Adrenal gland (tissue), 12 donors: ENCODE data around the gene NCOA4. TPM values are rescaled to one million over a fixed set of nuclear protein-coding genes. Genes with fewer than 3 reads are reported as not detected.
"Not testable (repeated sequence)": the region's sequence is repeated elsewhere in the genome, so short reads cannot be mapped to it uniquely, and the experiment has no call there.

Experiments
- DNase-seq, 7 donors: peaks; one replicate each; pipeline ENCODE4 v3.0.0-alpha.2; 2019 to 2020
- H3K27ac ChIP-seq, 5 donors: fragments of 200-600 bp; sonication (generic) in 4 of 5; 1 replicate in 3 of 5; 2 replicates in 2 of 5; pipeline versions ENCODE4 v1.5.1 to v1.8.0; 2016 to 2020; ENCODE audit warnings: mild to moderate bottlenecking in 1 of 5
- H3K27me3 ChIP-seq: fragments of 200-600 bp; 2 replicates; pipeline ENCODE4 v1.8.0; 2021
- H3K36me3 ChIP-seq, 2 donors: fragments of 200-600 bp; replicated peaks in 1 of 2; 1 replicate in 1 of 2; 2 replicates in 1 of 2; pipeline versions ENCODE4 v1.5.1 to v1.8.0; 2018 to 2022
- H3K4me1 ChIP-seq, 2 donors: fragments of 200-600 bp; replicated peaks in 1 of 2; 1 replicate in 1 of 2; 2 replicates in 1 of 2; pipeline versions ENCODE4 v1.5.1 to v1.8.0; 2018 to 2021
- H3K4me3 ChIP-seq, 4 donors: fragments of 200-600 bp; sonication (generic) in 3 of 4; one replicate each; pipeline ENCODE4 v1.5.1; 2016 to 2018
- H3K9me3 ChIP-seq, 3 donors: fragments of 200-600 bp; sonication (generic) in 1 of 3; replicated peaks in 1 of 3; 1 replicate in 2 of 3; 2 replicates in 1 of 3; pipeline versions ENCODE4 v1.5.1 to v1.8.0; 2016 to 2021
- POLR2A ChIP-seq, 2 donors: fragments of 450-650 bp; IDR thresholded peaks; one replicate each; pipeline ENCODE4 v1.6.1; 2017; ENCODE audit warnings: antibody characterized with exemption in 2 of 2, mild to moderate bottlenecking in 2 of 2, moderate library complexity in 1 of 2
- WGBS, 4 donors: extraction: QIAGEN DNeasy Blood & Tissue Kit in 2 of 4; methylation state at CpG; one replicate each; pipeline versions ENCODE4 v1.1.5 to v1.1.7; 2013 to 2017; 5-methylcytosine and 5-hydroxymethylcytosine counted together
- intact Hi-C, 2 donors: fragments of 100-400 bp; cut with DNase I; formaldehyde crosslinking; loops; one replicate each; pipeline versions ENCODE4 v1.14.1 to v1.15.0; 2022 to 2023
- polyA plus RNA-seq, 3 donors: library from polyadenylated mRNA; stranded (reverse); fragments of 200-250 nt in 2 of 3; fragments of 350-450 nt in 1 of 3; fragmentation: Illumina TruSeq in 1 of 3; extraction: RNeasy Lipid Tissue Mini Kit (QIAGEN cat#74804) in 1 of 3; gene quantifications; one replicate each; pipeline ENCODE4 v1.2.3, GENCODE V29; 2013 to 2014
- total RNA-seq, 9 donors: library from RNA; depleted of rRNA in 4 of 9; stranded (reverse); fragments of >200 nt in 4 of 9; fragments of 120-200 nt in 1 of 9; fragmentation: NEBNext Ultra II Directional in 1 of 9; extraction: Animal tissue kit (Norgen Biotek cat#: 25700) in 1 of 9; gene quantifications; one replicate each; pipeline versions ENCODE4 v1.1.0 to v1.2.4, GENCODE V29; 2013 to 2023
- TF ChIP-seq, protein P1 (sequence below), 6 experiments: fragments of 450-650 bp in 4 of 6; fragments of 200-600 bp in 2 of 6; sonication (generic) in 1 of 6; IDR thresholded peaks; 1 replicate in 5 of 6; 2 replicates in 1 of 6; pipeline versions ENCODE4 v1.5.1 to v1.8.0; 2016 to 2021; ENCODE audit warnings: antibody characterized with exemption in 6 of 6, mild to moderate bottlenecking in 2 of 6, moderate library complexity in 1 of 6
- donor health status: healthy with polysubstance abuse.
- donor health status: Bipolar disorder and iron deficiency.
- donor health status: DM: yes; HTN: yes; CAD: no.
- donor health status: DM: no; HTN: no; CAD: no.
- donor health status: DM: no; HTN: no; CAD: no.
- donor health status: DM: yes; HTN: yes; CAD: no.

Gene NCOA4
- total and polyA plus RNA-seq, 12 donors: 22.2 to 187 (median 126) TPM

DNA sequence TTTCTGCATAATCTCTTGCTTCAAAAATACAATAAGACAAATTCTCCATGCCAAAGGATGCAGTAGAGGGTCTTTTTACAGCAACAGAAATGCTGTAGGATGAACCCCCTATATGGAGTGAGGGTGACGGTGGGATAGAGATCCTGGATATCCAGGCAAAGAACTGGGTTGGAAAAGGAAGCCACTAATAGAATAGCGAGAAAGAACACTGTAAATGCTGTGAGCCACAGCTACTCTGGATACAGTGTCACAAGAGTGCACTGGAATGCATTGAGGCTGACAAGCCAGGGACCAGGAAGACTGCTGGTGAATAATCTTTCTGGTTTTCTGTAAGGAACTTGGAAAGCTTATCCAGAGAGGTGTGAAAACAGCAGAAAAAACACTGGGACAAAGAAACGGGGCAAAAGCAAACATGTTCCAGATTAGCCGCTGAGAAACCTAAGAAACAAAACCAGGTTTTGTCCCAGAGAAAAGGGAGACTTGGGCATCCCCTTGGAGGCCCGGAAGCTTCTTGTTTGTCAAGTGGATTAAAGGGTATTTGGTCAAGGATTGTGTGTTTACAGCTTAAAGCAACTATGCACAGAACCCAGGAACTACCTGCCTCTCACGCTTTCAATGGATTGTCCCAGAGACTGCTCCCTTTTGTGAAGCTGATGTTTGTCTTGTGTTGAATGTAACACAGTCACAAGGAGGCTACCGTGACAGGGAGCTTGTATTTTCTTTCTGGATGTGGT, 21.8 kb upstream of the NCOA4 start:
- H3K27ac ChIP-seq: no peak overlapping the region
- intact Hi-C loops: no loop called here
- no peaks in the 10 kb centered on the region for H3K9me3 ChIP-seq
- H3K36me3 ChIP-seq: no peaks in the 10 kb centered on the region
- H3K4me1 ChIP-seq: no peaks in the 10 kb centered on the region
- WGBS, 4 donors: 60 to 62% (median 61%) methylated on average over 6 to 7 of the region's 7 CpGs
- no peak overlapping the region for H3K4me3 ChIP-seq
- DNase-seq: no peak
- TF ChIP-seq POLR2A (IDR thresholded peaks at IDR 0.05): no peak
- TF ChIP-seq, protein P1, sequence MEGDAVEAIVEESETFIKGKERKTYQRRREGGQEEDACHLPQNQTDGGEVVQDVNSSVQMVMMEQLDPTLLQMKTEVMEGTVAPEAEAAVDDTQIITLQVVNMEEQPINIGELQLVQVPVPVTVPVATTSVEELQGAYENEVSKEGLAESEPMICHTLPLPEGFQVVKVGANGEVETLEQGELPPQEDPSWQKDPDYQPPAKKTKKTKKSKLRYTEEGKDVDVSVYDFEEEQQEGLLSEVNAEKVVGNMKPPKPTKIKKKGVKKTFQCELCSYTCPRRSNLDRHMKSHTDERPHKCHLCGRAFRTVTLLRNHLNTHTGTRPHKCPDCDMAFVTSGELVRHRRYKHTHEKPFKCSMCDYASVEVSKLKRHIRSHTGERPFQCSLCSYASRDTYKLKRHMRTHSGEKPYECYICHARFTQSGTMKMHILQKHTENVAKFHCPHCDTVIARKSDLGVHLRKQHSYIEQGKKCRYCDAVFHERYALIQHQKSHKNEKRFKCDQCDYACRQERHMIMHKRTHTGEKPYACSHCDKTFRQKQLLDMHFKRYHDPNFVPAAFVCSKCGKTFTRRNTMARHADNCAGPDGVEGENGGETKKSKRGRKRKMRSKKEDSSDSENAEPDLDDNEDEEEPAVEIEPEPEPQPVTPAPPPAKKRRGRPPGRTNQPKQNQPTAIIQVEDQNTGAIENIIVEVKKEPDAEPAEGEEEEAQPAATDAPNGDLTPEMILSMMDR (IDR thresholded peaks at IDR 0.05): no peak
- peaks cover 3% of the 10 kb centered on the region for H3K27me3 ChIP-seq

DNA sequence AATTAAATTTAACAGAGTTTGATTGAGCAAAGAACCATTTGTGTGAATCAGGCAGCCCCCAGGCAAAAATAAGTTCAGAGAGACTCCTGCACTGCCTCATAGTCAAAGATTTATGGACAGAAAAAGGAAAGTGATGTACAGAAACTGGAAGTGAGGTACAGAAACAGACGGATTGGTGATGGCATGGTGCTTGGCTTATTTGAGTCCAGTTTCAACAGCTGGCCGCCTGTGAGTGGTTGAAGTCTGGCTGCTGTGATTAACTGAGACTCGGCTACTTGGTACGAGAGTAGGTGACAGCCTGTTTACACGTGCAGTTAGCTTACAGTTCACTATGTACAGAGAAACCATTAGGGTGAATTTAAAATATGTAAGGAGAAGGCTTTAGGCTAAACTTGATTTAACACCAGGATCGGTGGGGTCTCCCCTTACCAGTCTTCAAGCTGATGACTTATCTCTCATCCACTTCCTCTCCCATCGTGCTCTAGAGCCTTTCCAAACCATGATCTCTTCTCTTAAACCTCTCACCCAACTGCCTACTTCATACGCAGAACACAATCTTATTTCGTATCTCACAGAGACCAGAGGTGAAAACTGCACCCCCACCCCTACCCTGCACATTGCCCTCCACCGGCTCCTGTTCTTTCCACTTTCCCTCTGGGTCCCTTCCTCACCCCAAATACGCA, 20.7 kb upstream of the NCOA4 start:
- DNase-seq: no peak
- H3K4me3 ChIP-seq: no peak overlapping the region
- no peak for TF ChIP-seq POLR2A (IDR thresholded peaks at IDR 0.05)
- TF ChIP-seq, protein P1 (IDR thresholded peaks at IDR 0.05): no peak
- no peak overlapping the region for H3K27ac ChIP-seq
- intact Hi-C loops: no loop called here
- 52 to 70% (median 64%) methylated on average over 11 of the region's 11 CpGs for WGBS, 4 donors
- no peaks in the 10 kb centered on the region for H3K36me3 ChIP-seq
- H3K4me1 ChIP-seq: no peaks in the 10 kb centered on the region
- no peaks in the 10 kb centered on the region for H3K9me3 ChIP-seq
- peaks cover 3% of the 10 kb centered on the region for H3K27me3 ChIP-seq

DNA sequence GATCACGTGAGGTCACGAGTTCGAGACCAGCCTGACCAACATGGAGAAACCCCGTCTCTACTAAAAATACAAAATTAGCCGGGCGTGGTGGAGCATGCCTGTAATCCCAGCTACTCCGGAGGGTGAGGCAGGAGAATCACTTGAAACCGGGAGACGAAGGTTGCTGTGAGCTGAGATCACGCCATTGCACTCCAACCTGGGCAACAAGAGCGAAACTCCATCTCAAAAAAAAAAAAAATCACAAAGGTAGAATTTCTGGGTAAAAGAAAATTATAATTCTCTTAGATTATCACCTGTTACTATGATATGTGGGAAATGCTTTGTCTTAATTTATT, 19.0 kb upstream of the NCOA4 start:
- H3K4me1 ChIP-seq, DNase-seq, H3K9me3 ChIP-seq, H3K27ac ChIP-seq, H3K36me3 ChIP-seq, intact Hi-C loops, H3K27me3 ChIP-seq, H3K4me3 ChIP-seq: not testable (repeated sequence)
- 86 to 94% (median 93%) methylated on average over 11 of the region's 11 CpGs for WGBS, 4 donors

DNA sequence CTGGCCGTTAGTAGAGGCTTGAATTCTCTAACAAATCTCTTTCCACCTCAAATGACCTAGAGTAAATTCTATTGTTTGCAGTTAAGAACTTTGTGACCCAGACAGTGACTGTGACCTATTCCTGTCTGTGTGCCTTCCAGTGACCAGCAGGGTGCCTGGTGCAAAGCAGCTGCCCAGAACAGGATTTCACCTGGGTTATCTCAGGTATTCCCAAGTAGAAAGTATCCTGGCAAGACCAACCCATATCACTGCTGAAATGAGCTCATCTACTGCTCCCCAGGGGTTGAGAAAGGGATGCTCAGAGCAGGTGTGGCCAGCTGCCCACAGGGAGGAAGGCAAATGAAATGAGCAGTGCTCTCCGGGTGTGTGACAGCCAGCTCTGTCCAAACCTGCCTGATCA, 17.7 kb upstream of the NCOA4 start:
- Histone ChIP-seq H3K27me3 (no peaks in the 10 kb centered on the region), H3K4me3 (no peak overlapping the region), H3K9me3 (no peaks in the 10 kb centered on the region), H3K4me1 (no peaks in the 10 kb centered on the region), H3K27ac (no peak overlapping the region), H3K36me3 (no peaks in the 10 kb centered on the region)
- DNase-seq: no peak
- no peak for TF ChIP-seq POLR2A (IDR thresholded peaks at IDR 0.05)
- TF ChIP-seq, protein P1 (IDR thresholded peaks at IDR 0.05): no peak
- intact Hi-C loops: no loop called here
- WGBS, 4 donors: 47 to 71% (median 58%) methylated on average over 2 of the region's 2 CpGs

DNA sequence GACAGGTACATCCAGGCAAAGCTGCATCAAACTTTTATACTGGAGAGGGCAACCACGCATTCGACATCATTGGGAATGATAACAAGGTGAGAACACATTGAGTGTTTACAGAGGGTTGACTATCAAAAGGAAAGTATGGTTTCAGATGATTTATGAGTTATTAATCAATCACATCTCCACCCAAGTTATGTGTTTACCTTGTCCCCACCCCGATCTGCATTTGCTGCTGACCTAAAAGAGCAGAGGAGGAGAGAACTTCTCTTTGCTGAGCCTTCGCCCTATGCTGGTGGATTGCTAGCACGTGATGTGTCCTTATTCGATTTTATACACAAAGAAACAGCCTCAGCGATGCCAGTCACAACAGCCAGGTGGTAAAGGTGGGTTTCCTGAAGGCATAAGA, 15.8 kb upstream of the NCOA4 start, which contains the start of gene MSMB:
Gene MSMB (minus strand): TSS at position 9 of the 400 bp plus-strand sequence. CDS start 32 bp downstream, outside the sequence.
- Histone ChIP-seq H3K36me3 (no peaks in the 10 kb centered on the region), H3K9me3 (no peaks in the 10 kb centered on the region), H3K4me1 (no peaks in the 10 kb centered on the region), H3K27ac (no peak within 1 kb of the TSS), H3K27me3 (no peaks in the 10 kb centered on the region), H3K4me3 (no peak within 1 kb of the TSS)
- 86 to 90% (median 87%) methylated on average over 7 of the region's 7 CpGs for WGBS, 4 donors
- TF ChIP-seq POLR2A (IDR thresholded peaks at IDR 0.05): no peak
- TF ChIP-seq, protein P1 (IDR thresholded peaks at IDR 0.05): no peak
- DNase-seq: no peak
- intact Hi-C loops: no loop called here
